ENCODE measurements around the gene LILRB5. TPM values are rescaled to one million over a fixed set of nuclear protein-coding genes. Genes with fewer than 3 reads are reported as not detected.

LILRB5 gene
- total and polyA plus RNA-seq, 2 of the 4 experiments (the other 2 are of a cell fraction) = not detected

- Histone ChIP-seq H3K9ac (ENCODE audit: low read depth, low read length) (no peak overlapping the region), H2BK20ac (ENCODE audit: low read depth, low read length) (no peak overlapping the region), H2AFZ (replicated peaks; ENCODE audit: low read length, poor library complexity) (no peak overlapping the region), H3K18ac (ENCODE audit: low read depth, low read length) (no peak overlapping the region), H2BK120ac (ENCODE audit: low read depth, low read length) (no peak overlapping the region), H3K4me3 (ENCODE audit: insufficient read depth, low read depth, low read length) (no peak overlapping the region), H3K79me1 (ENCODE audit: low read depth in 1 of 2, low read length in 2 of 2) (peaks cover 11 to 87% of the 10 kb centered on the region in 2 experiments), H2BK15ac (ENCODE audit: low read depth, low read length) (no peak overlapping the region), H3K23ac (ENCODE audit: low read depth, low read length) (no peak overlapping the region), H3K4ac (ENCODE audit: low read depth, low read length) (no peak overlapping the region), H3K27me3 (ENCODE audit: control insufficient read depth, insufficient read depth, low read length) (no peaks in the 10 kb centered on the region), H3K4me2 (ENCODE audit: low read depth, low read length) (no peak overlapping the region), H2AK5ac (ENCODE audit: low read depth, low read length) (no peak overlapping the region), H4K91ac (ENCODE audit: insufficient read depth, low read depth, low read length) (no peak overlapping the region), H3K36me3 (ENCODE audit: control insufficient read depth, insufficient read depth, low read length) (peaks cover 61% of the 10 kb centered on the region), H3K14ac (replicated peaks; ENCODE audit: low read depth, low read length) (no peak overlapping the region), H2BK5ac (ENCODE audit: low read depth, low read length, poor library complexity, severe bottlenecking) (no peak overlapping the region), H3K4me1 (ENCODE audit: control insufficient read depth, insufficient read depth, low read length) (peaks cover 35% of the 10 kb centered on the region), H3K9me1 (ENCODE audit: insufficient read depth, low read length) (peaks cover 35% of the 10 kb centered on the region), H4K20me1 (ENCODE audit: insufficient read depth, low read length) (peaks cover 99% of the 10 kb centered on the region), H2AK9ac (replicated peaks; ENCODE audit: low read depth, low read length, poor library complexity) (peak overlapping the region; percentile 1), H4K5ac (ENCODE audit: low read depth, low read length) (no peak overlapping the region), H3K27ac (ENCODE audit: insufficient read depth, low read length) (no peak overlapping the region), H3K56ac (ENCODE audit: extremely low read depth, insufficient read depth, low read length) (no peak overlapping the region), H3K9me3 (ENCODE audit: control insufficient read depth, insufficient read depth, low read length) (no peaks in the 10 kb centered on the region), H4K8ac (ENCODE audit: low read depth in 2 of 2, low read length in 2 of 2) (no peak overlapping the region)
- POLR2A ChIA-PET (ENCODE audit: unreplicated experiment) = interaction anchor here (1.0 kb wide), 1 partner anchor 23 kb away, joined by 4 read pairs; no protein-coding TSS in a partner anchor
- dilution Hi-C loops (cut with HindIII; ENCODE audit: low sequenced_read_pairs, unreplicated experiment) = no loop called here
- DNase-seq = no peak
- CTCF ChIA-PET = no interaction called here
- no TSS peak for BruUV-seq (replicated peaks)
- no peak for ATAC-seq (ENCODE audit: low read depth)
- intact Hi-C loops (cut with micrococcal nuclease) = no loop called here
- WGBS, 2 experiments (ENCODE audit: extremely low coverage in 2 of 2, insufficient read length in 1 of 2) = no CpG with 5 or more reads among the region's 27 CpGs
- in situ Hi-C loops (cut with MboI; ENCODE audit: low sequenced_read_pairs) = loop anchor here (10.0 kb wide), 1 partner anchor 249 kb away; no protein-coding TSS in a partner anchor
- TF ChIP-seq MXI1 (IDR thresholded peaks at IDR 0.05; ENCODE audit: borderline replicate concordance, low read depth, low read length) (no peak), CEBPB (IDR thresholded peaks at IDR 0.05; ENCODE audit: low read depth, low read length) (no peak), POLR2A (IDR thresholded peaks at IDR 0.05; ENCODE audit: low read depth, low read length) (no peak), MAFK (IDR thresholded peaks at IDR 0.05; ENCODE audit: low read depth, low read length) (no peak), BHLHE40 (IDR thresholded peaks at IDR 0.05; ENCODE audit: low read depth, low read length) (no peak), ELK1 (IDR thresholded peaks at IDR 0.05; ENCODE audit: borderline replicate concordance, low read depth, low read length) (no peak), MAZ (IDR thresholded peaks at IDR 0.05; ENCODE audit: borderline replicate concordance, low read depth, low read length) (no peak), SMC3 (IDR thresholded peaks at IDR 0.05; ENCODE audit: low read depth, low read length) (no peak), CTCF (conservative IDR thresholded peaks at IDR 0.05; ENCODE audit: low read depth, low read length) (no peak)
These were observed 50.8 kb downstream of the LILRB5 start for GRCh38 chr19:54206030-54206830.
